ENCODE measurements around the gene SOCS1.
"Not testable (repeated sequence)": the region's sequence is repeated elsewhere in the genome, so short reads cannot be mapped to it uniquely, and the experiment has no call there.

Gene SOCS1

DNA sequence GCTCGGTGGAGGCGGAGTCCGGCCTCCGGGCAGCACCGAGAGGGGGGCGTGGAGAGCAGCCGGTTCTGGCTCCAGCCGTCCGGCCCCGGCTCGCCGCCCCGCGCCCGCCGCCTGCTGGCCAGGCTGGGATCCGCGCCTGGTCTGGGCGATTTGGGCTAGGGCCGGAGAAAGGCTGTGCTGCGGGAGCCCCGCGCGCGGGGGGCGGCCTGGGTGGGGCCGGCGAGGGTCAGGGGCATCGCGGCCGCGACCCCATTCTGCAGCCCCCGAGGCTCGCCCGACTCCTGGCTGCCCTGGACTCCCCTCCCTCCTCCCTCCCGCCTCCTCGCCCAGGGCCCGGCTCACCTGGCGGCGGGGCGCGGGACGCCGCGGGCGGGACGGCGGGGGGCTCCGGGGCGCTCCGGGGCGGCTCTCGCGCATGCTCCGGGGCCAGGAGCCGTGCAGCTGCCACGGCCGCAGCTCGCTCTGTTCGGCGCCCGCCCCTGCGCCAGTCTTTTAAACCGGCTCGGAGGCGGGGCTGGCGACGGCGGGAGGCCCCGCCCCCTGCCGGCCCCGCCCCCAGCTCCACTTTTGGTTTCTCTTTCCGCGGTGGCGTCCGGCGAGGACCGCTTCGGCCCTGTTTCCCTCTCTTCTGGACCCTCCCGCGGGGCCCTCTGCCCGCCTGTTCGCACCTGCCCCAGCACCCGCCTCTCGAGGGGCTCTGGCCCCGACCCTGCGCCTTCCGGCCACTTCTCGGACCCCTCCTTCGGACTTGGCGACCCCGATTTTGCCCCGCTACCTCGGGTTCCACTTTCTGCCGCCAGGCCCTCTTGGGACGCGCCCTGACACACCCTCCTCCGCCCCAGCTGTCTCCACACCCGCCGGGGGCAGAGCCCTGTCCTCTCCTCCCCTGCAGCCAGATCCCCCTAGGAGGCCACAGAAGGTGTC lies at the start of gene SOCS1:
Gene SOCS1, minus strand, starts transcription at position 468 of the 924 bp plus-strand sequence. CDS start 726 bp downstream, outside the sequence.
- peak; percentile 76 to 79 for DNase-seq

GRCh38 chr16:11303405-11304138 lies 47.6 kb upstream of the SOCS1 start:
- no peak for DNase-seq

GRCh38 chr16:11302977-11303376 lies 47.0 kb upstream of the SOCS1 start:
- DNase-seq, result no peak

DNA sequence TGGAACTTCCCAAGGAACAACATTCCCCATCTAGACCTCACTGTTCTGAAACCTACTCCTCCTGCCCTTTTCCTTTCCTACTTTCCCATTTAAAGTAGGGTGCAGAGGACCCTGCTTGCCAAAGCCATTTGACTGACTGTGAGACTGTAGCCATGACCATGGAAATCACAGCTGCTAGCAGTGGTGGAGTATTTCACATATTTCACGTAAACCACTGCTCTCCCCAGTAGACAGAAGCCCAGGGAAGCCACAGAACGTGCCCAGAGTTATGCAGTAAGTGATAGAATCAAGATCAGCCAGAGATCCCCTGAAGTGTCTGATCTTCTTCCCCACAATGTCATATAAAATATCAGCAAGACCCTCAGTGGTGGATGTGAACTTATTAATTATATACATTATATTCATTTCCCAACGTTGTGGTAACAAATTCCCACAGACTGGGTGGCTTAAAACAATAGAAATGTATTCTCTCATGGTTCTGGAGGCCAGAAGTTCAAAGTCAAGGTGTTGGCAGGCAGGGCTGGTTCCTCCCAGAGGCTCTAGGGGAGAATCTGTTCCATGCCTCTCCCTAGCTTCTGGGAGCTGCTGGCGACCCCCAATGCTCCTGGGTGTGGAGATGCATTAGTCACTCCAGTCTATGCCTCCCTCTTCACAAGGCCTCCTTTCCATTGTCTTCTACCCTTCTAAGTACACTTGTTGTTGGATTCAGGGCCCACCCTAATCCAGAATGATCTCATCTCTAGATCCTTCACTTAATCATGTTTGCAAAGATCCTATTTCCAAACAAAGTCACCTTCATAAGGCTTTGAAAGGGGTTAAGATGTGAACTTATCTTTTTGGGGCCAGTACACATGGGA lies 45.9 kb upstream of the SOCS1 start:
- no peak for DNase-seq

DNA sequence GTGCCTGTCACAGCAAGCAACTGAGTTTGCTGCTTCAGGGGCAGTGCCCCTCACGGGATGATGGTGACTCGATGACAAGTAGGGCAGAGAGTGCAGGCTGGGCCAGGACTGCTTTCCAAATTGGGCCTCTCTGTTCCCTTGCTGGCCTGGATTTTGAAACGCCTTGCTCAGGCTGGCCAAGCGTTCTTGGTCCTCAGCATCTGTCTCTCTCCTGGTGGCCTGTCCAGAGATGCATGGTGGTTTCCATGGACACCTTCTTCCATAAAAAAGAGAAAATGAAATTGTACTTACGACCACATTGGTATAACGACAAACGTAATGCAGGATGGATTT lies 44.5 kb upstream of the SOCS1 start:
- DNase-seq, result no peak

- no peak for DNase-seq
Measured at GRCh38 chr16:11299865-11300559, 44.0 kb upstream of the SOCS1 start.

- DNase-seq, result not testable (repeated sequence)
Measured at GRCh38 chr16:11298950-11299547, 43.0 kb upstream of the SOCS1 start.

- no peak for DNase-seq
Measured at GRCh38 chr16:11298143-11298900, 42.3 kb upstream of the SOCS1 start.

DNA sequence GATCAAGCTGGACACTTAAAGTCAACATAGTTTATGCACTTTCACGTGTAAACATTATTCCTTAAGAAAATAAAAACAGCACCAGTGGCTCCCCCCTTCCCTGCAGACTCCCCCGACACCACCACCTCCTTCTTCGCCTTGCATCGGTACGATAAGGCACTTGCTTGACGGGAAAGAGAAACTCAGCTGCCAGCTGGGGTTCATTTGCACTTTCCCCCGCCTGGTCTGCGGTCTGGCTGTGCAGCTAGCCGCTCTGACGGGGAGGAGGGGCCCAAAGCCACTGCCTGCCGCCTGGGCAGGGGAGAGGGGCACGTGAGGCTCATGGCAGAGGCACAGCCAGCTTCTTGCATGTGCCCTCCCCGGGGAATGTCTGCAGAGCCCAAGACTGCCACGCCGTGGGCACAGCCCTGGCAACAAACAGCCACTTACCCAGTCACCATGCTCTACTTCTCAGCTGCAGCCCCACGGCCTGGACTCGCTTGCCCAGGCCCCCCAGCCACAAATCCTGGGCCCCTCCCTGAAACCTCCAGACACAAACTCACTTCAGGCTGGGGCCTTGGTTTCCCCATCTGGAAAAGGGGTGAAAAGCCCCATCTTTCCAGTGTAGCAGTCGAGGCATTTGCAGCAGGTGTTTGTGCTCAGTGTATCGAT lies 41.6 kb upstream of the SOCS1 start:
- peak; percentile 79 to 82 for DNase-seq

- DNase-seq, result no peak
Measured at GRCh38 chr16:11296706-11297491, 40.9 kb upstream of the SOCS1 start.

GRCh38 chr16:11296351-11296705 lies 40.3 kb upstream of the SOCS1 start:
- no peak for DNase-seq

DNA sequence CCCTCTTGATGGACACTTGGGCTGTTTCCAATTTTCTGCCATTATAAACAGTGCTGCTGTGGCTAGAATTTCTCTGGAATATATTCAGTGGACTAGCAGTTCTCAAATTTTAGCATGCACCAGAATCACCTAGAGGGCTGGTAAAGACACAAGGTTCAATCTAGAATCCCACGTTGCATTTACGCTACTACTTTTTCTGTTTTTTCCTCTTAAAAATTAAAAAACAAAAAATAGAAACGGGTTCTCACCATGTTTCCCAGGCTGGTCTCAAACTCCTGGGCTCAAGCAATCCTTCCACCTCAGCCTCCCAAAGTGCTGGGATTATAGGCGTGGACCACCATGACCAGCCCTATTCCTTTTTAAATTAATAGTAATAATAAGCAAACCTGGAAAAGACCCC lies 39.7 kb upstream of the SOCS1 start:
- no peak for DNase-seq

DNA sequence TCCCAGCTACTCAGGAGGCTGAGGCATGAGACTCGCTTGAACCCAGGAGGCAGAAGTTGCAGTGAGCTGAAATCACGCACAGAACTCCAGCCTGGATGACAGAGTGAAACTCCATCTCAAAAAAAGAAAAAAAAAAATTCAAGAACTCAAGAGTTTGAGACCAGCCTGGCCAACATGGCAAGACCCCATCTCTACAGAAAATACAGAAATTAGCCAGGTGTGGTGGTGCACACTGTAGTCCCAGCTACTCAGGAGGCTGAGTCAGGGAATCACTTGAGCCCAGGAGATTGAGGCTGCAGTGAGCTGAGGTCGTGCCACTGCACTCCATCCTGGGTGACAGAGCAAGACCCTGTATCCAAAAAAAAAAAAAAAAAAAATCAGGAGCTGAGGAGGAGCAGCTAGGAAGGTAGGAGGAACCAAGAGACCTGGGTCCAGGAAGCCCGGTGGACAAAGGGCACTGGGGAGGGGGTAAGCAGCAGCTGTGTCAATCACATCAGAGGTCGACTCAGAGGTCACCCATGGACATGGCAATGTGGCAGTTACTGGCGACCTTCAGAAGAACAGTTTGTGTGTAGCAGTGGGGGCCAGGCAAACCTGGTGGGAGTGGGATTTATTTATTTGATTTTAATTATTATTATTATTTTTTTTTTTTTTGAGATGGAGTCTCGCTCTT lies 36.2 kb upstream of the SOCS1 start:
- no peak for DNase-seq

DNA sequence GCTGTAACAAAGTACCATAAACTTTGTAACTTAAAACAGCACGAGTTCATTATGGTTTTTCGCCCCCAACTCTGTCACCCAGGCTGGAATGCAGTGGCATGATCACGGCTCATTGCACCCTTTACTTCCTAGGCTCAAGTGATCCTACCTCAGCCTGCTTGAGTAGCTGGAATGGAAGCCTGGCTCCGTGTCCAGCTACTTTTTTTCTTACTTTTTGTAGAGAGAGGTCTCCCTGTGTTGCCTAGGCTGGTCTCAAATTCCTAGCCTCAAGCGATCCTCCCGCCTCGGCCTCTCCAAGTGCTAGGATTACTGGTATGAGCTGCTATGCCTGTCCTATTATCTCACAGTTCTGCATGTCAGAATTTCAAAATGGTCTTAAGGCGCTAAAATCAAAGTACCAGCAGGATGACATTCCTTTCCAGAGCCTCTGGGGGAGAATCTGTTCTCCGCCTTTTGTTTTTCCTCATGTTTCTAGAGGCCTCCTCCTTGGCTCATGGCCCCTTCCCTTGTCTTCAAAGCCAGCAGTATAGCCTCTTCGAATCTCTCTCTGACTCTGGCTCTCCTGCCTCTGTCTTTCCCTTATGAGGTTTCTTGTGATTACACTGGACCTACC lies 35.2 kb upstream of the SOCS1 start:
- no peak for DNase-seq

- no peak for DNase-seq
Measured at GRCh38 chr16:11290102-11290893, 34.3 kb upstream of the SOCS1 start.

DNA sequence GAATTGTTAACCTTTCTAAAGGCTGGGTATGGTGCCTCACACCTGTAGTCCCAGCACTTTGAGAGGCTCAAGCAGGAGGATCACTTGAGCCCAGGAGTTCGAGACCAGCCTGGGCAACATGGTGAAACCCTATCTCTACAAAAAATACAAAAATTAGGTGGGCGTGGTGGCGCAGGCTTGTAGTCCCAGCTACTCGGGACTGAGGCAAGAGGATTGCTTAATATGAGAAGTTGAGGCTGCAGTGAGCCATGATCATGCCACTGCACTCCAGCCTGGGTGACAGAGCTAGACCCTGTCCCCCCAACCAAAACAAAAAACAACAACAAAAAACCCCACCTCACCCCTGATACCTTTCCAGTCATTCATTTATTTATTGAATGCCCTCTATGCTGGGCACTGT lies 33.7 kb upstream of the SOCS1 start:
- not testable (repeated sequence) for DNase-seq

- DNase-seq, result no peak
Measured at GRCh38 chr16:11289202-11289601, 33.2 kb upstream of the SOCS1 start.

- DNase-seq, result no peak
Measured at GRCh38 chr16:11285842-11286241, 29.8 kb upstream of the SOCS1 start.
